RPMI7951 (cell line): ENCODE measurements around the gene ARID1B. TPM values are rescaled to one million over a fixed set of nuclear protein-coding genes. Genes with fewer than 3 reads are reported as not detected.

ENCODE experiments used
- DNase-seq: peaks from one replicate; pipeline ENCODE4 v3.0.0-alpha.2; 2012; ENCODE audit warnings: low read depth
- total RNA-seq: library from RNA; depleted of rRNA; stranded (reverse); fragments of >200 nt; shearing (Covaris generic); gene quantifications from 2 replicates; pipeline ENCODE4 v1.2.3, GENCODE V29; 2014

ARID1B gene
- total RNA-seq, 1 experiment from 2014 or later: 14.8 TPM

- DNase-seq: no peak
These were observed 445.2 kb downstream of the ARID1B start for GRCh38 chr6:157222201-157222981.

- no peak for DNase-seq
These were observed 445.8 kb downstream of the ARID1B start for GRCh38 chr6:157223021-157223430.

- DNase-seq: no peak
These were observed 446.3 kb downstream of the ARID1B start for GRCh38 chr6:157223511-157223910.

GRCh38 chr6:157224178-157224950, 447.2 kb downstream of the ARID1B start:
- no peak for DNase-seq

- DNase-seq: no peak
These were observed 447.9 kb downstream of the ARID1B start for GRCh38 chr6:157224951-157225574.

GRCh38 chr6:157225575-157225995, 448.4 kb downstream of the ARID1B start:
- DNase-seq: no peak

- DNase-seq: no peak
These were observed 448.9 kb downstream of the ARID1B start for GRCh38 chr6:157226026-157226625.

- no peak for DNase-seq
These were observed 449.6 kb downstream of the ARID1B start for GRCh38 chr6:157226761-157227160.

- no peak for DNase-seq
These were observed 450.3 kb downstream of the ARID1B start for GRCh38 chr6:157227202-157228166.

GRCh38 chr6:157228426-157229131, 451.4 kb downstream of the ARID1B start:
- no peak for DNase-seq

GRCh38 chr6:157229132-157229618, 452.0 kb downstream of the ARID1B start:
- no peak for DNase-seq

GRCh38 chr6:157229713-157230112, 452.5 kb downstream of the ARID1B start:
- no peak for DNase-seq

- no peak for DNase-seq
These were observed 453.7 kb downstream of the ARID1B start for GRCh38 chr6:157230910-157231309.

- DNase-seq: no peak
These were observed 455.1 kb downstream of the ARID1B start for GRCh38 chr6:157232161-157232895.

- DNase-seq: no peak
These were observed 456.0 kb downstream of the ARID1B start for GRCh38 chr6:157233156-157233555.

- DNase-seq: no peak
These were observed 456.5 kb downstream of the ARID1B start for GRCh38 chr6:157233686-157234085.

- peak; percentile 49 for DNase-seq
These were observed 458.4 kb downstream of the ARID1B start for GRCh38 chr6:157235600-157236039.

GRCh38 chr6:157236040-157236725, 459.0 kb downstream of the ARID1B start:
- DNase-seq: no peak

- DNase-seq: no peak
These were observed 461.2 kb downstream of the ARID1B start for GRCh38 chr6:157238346-157238745.
